AG04450 (cell line): ENCODE data around the gene S1PR5. TPM values are rescaled to one million over a fixed set of nuclear protein-coding genes. Genes with fewer than 3 reads are reported as not detected.

Experiments used
- CTCF ChIA-PET: fragments of 300-600, 350-600 bp; formaldehyde crosslinking; extraction: SDS; loops from one replicate; lab custom pipeline; 2022; ENCODE audit warnings: antibody characterized with exemption, inconsistent platforms; lab: Charles Lee
- POLR2A ChIA-PET: fragments of 350-600 bp; formaldehyde crosslinking; extraction: SDS; loops from one replicate; lab custom pipeline; 2021; ENCODE audit warnings: antibody characterized with exemption, inconsistent platforms; lab: Yijun Ruan, JAX
- DNase-seq: peaks from one replicate; pipeline ENCODE4 v3.0.0-alpha.2; 2011; ENCODE audit warnings: low read depth, low spot score
- H3K27ac ChIP-seq: one replicate; pipeline ENCODE4 v1.5.1; 2012; ENCODE audit warnings: low read depth, low read length, control low read depth
- H3K27me3 ChIP-seq: one replicate; pipeline ENCODE4 v1.6.0; 2012; ENCODE audit warnings: low read length; ENCODE audit not compliant: control insufficient read depth, insufficient read depth
- H3K4me3 ChIP-seq: 2 replicates; pipeline ENCODE4 v1.5.1; 2011; ENCODE audit warnings: mild to moderate bottlenecking, low read depth, low read length, control low read depth
- H3K9me3 ChIP-seq: 2 replicates; pipeline ENCODE4 v1.5.1; 2012; ENCODE audit warnings: low read length; ENCODE audit not compliant: control insufficient read depth, insufficient read depth
- polyA plus RNA-seq: library from polyadenylated mRNA; depleted of rRNA; stranded (reverse); fragments of >200 nt; gene quantifications from 2 replicates; pipeline ENCODE4 v1.2.3, GENCODE V29; 2011
- TF ChIP-seq, protein P1 (sequence below): IDR thresholded peaks from 2 replicates; pipeline ENCODE4 v1.5.1; 2011; ENCODE audit warnings: low read depth, low read length, control low read depth, inconsistent platforms

Gene S1PR5
- polyA plus RNA-seq, 1 experiment = 0.10 TPM

DNA sequence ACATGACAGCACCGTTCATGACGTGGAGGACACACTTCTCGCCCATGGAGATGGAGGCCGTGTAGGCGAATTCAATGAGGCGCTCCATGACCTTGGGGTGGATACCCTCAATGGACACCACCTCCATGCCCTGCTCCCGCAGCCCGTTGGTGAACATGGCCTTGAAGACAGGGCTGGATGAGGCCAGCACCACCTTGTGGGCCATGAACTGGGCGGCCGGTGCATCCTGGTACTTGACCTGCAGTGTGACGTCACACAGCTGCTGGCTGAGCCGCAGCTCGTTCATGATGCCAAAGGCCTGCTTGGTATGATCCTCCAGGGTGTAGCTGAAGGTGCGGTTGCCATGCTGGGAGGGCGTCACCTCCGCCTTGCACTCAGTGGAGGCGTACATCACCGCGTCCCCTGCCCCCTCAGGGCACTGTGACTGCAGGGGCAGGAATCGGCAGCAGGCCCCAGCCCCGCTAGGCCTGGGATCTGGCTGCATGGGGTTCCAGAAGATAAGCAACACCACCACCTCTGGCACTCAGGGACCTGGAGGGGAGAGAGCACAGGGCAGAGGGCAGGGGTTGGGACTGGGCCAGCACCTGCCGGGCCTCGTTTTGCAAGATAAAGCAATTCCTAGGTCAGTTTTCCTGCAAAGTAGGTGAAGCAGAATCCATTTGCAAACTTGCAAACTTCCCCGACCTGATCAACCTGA, 17.5 kb downstream of the S1PR5 start:
- TF ChIP-seq, protein P1, sequence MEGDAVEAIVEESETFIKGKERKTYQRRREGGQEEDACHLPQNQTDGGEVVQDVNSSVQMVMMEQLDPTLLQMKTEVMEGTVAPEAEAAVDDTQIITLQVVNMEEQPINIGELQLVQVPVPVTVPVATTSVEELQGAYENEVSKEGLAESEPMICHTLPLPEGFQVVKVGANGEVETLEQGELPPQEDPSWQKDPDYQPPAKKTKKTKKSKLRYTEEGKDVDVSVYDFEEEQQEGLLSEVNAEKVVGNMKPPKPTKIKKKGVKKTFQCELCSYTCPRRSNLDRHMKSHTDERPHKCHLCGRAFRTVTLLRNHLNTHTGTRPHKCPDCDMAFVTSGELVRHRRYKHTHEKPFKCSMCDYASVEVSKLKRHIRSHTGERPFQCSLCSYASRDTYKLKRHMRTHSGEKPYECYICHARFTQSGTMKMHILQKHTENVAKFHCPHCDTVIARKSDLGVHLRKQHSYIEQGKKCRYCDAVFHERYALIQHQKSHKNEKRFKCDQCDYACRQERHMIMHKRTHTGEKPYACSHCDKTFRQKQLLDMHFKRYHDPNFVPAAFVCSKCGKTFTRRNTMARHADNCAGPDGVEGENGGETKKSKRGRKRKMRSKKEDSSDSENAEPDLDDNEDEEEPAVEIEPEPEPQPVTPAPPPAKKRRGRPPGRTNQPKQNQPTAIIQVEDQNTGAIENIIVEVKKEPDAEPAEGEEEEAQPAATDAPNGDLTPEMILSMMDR = no peak
- H3K4me3 ChIP-seq = no peak overlapping the region
- H3K27me3 ChIP-seq = no peaks in the 10 kb centered on the region
- H3K9me3 ChIP-seq = no peaks in the 10 kb centered on the region; the same call in 1 of the 2 replicates
- H3K27ac ChIP-seq = no peak overlapping the region
- no peak for DNase-seq
- POLR2A ChIA-PET = interaction anchor here (0.7 kb wide), 1 partner anchor 62 kb away, joined by 7 read pairs; no protein-coding TSS in a partner anchor
- CTCF ChIA-PET = interaction anchor here (0.6 to 1.0 kb wide), 2 partner anchors 21 to 63 kb away, joined by 3 to 4 read pairs; no protein-coding TSS in a partner anchor

DNA sequence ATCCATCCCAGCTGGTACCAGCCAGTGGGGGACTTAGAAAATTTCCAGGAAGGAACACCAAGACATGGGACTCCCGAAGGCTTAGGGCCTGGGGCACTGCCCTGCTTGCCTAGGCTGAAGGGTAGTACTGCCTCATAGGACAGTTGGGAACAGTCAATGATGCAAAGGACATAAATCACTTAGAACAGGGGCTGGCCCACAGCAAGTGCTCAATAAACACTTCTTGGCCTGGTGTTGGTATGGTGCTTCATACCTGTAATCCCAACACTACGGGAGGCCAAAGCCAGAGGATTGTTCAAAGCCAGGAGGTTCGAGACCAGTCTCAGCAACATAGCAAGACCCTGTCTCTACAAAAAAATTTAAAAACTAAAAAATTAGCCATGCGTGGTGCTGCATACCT, 19.9 kb downstream of the S1PR5 start:
- H3K9me3 ChIP-seq = no peaks in the 10 kb centered on the region; the same call in 1 of the 2 replicates
- DNase-seq = no peak
- TF ChIP-seq, protein P1 = no peak
- CTCF ChIA-PET = interaction anchor here (0.6 to 1.2 kb wide), 2 partner anchors 14 to 66 kb away, joined by 3 to 5 read pairs; no protein-coding TSS in a partner anchor
- no peaks in the 10 kb centered on the region for H3K27me3 ChIP-seq
- H3K27ac ChIP-seq = no peak overlapping the region
- POLR2A ChIA-PET = no interaction called here
- no peak overlapping the region for H3K4me3 ChIP-seq

DNA sequence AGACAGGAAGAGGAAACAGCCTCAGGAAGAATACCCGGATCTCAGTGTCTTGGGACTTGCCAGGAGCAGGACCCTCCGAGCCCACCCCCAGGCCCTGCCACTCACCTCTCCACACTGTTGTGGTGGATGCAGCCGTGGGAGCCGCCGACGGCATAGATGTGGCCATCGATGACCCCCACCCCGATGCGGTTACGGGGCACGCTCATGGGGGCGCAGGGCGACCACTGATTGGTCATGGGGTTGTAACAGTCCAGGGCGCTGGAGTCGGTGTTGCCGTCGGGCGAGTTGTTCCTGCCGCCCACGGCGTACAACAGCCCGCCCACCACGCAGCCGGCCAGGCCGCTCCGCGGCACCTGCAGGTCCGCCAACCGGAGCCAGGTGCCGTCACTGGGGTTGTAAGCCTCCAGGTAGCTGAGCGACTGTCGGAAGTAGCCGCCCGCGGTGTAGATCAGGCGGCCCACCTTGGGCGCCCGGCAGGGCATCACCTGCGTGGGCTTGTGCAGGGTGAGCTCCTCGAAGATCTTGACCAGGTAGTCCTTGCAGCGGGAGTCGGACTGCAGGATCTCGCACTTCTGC, 25.7 kb downstream of the S1PR5 start:
- no peak overlapping the region for H3K27ac ChIP-seq
- no peaks in the 10 kb centered on the region for H3K27me3 ChIP-seq
- ChIA-PET CTCF (interaction anchor here (1.9 to 4.4 kb wide), 2 partner anchors 8 to 208 kb away, joined by 4 to 22 read pairs; no protein-coding TSS in a partner anchor), POLR2A (no interaction called here)
- DNase-seq = no peak
- TF ChIP-seq, protein P1 = no peak
- no peak overlapping the region for H3K4me3 ChIP-seq
- H3K9me3 ChIP-seq = no peaks in the 10 kb centered on the region; the same call in 1 of the 2 replicates

DNA sequence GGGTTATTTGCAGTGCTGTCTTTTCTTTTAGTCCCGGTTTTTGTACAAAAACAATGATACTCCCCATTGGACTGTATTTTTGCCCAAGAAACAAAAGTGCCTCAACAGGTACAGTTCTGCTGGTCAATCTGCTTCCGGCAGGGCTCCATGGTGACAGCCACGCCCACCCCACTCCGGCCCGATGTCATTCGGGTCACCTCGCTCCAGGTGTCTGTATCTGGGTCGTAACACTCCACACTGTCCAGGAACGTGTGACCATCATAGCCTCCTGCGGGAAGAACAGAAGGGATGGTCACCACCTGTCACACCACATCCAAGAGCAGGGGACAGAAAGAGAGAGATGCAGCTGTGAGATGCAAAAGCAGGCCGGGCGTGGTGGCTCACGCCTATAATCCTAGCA, 30.7 kb downstream of the S1PR5 start:
- TF ChIP-seq, protein P1 = no peak
- Histone ChIP-seq H3K27me3 (no peaks in the 10 kb centered on the region), H3K4me3 (no peak overlapping the region), H3K27ac (no peak overlapping the region), H3K9me3 (no peaks in the 10 kb centered on the region)
- no peak for DNase-seq
- ChIA-PET POLR2A (no interaction called here), CTCF (no interaction called here)

DNA sequence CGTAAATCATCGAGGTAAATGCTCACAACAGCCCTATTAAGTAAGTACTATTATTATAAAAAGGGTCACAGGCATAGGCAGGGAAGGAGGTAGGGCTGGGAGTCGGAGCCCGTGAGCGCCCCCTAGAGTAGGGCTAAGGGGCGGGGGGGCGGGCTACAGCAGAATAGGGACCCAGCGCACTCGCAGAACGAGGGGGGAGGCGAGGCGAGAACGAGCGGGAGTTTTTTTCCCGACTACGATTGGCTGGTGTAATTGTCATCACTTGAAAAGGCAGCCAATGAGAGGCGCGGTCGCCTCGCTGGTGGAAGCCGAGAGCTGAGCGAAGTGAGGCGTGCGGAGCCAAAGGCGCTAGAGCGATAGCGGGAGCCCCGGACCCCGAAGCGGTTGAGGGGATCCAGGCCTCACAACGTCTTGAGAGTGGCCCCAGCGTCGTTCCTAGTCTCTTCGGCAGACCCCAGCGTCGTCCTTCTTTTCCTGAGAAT, 38.3 kb downstream of the S1PR5 start:
- H3K4me3 ChIP-seq = peak overlapping the region; percentile 48
- no peaks in the 10 kb centered on the region for H3K27me3 ChIP-seq
- no peaks in the 10 kb centered on the region for H3K9me3 ChIP-seq
- no peak overlapping the region for H3K27ac ChIP-seq
- peak; percentile 54 for DNase-seq
- POLR2A ChIA-PET = no interaction called here
- CTCF ChIA-PET = interaction anchor here (0.6 to 1.8 kb wide), 15 partner anchors 9 to 239 kb away, joined by 3 to 9 read pairs (median 3); partner anchors contain the start of gene DNM2
- TF ChIP-seq, protein P1 = peak; percentile 40
